Measurements from ENCODE around the gene SLC22A1. TPM values are rescaled to one million over a fixed set of nuclear protein-coding genes. Genes with fewer than 3 reads are reported as not detected.

SLC22A1 gene
- total RNA-seq, 1 experiment from 2014 or later: 0.95 TPM

Small RNA genes lying within 50 kb of the gene (small RNA-seq; reads per million reads assigned to genes)
- 0 reads per million in 2 experiments for gene AL645733.1

Other genes with a start within 250 kb of the SLC22A1 start
- not detected in 2 replicates for gene MAS1, start 230.8 kb upstream of the SLC22A1 start, total RNA-seq (2014; rRNA removed; shearing (Covaris generic))
- gene IGF2R, start 152.7 kb upstream of the SLC22A1 start, total RNA-seq (2014; rRNA removed; shearing (Covaris generic)): 63.4 and 87.5 TPM in 2 replicates
- gene SLC22A2, start 137.0 kb downstream of the SLC22A1 start, total RNA-seq (2014; rRNA removed; shearing (Covaris generic)): not detected in 2 replicates
- gene SLC22A3, start 226.6 kb downstream of the SLC22A1 start, total RNA-seq (2014; rRNA removed; shearing (Covaris generic)): not detected in 2 replicates

Data from SK-MEL-5 (cell line).